Effector CD4-positive, alpha-beta T cell (primary cell): ENCODE data around the gene OGA.

Experiments used
- DNase-seq: peaks from one replicate; pipeline ENCODE4 v3.0.0-alpha.2; 2020

Gene OGA

DNA sequence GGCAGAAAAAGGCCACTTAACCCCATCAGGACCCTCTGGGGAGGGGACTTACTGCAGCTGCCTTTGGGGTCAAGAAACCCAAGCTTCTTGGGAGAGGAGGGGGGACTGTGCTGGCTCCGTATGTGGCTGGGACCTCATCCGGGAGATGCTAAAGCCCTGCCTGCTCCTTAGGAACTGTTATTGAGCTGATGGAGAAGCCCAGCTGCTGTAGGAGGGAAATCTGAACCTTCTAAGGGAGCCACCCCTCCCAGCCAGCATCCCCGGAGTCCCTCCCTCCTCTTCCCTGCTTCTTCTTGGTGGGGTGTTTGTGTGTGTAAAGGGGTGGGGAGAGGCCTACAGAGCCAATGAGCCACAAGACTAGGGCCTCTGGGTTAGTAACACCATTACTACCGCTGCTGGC is 17.1 kb upstream of the OGA start:
- DNase-seq = no peak

DNA sequence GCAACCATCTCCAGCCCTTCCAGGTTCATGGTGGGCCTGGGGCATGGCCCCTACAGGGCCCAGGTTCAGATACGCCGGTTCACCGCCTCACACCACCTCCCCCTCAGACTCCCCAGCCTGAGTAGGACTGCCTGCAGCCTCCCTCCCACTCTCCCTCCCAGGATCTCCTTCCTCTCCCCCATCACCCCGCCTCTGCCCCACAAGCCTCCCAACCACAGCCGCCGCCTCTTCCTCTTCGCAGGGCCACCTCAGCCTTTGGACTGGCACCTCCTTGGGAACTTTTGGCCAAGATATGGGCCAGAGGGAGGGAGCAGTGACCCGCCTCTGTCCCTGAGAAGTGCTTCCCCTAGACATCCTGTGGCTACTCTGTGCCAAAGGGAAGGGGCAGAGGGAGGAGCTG is 16.1 kb upstream of the OGA start:
- DNase-seq = no peak

DNA sequence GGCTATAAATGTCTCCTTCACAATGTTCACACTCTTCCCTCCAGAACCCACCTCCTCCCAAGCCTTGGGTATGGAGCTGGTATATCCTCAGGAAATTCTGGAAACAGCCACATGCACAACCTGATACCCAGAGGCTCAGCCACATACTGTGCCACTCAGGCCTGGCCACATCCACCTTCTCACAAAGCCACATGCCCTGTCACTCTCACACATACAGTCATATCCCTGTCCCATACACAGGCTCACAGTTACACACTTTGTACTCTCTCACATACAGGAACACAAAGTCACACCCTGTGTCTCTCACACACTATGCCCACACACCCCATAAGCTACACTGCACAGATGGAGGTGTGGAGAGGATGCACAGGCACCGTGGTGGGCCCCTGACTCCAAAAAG is 15.2 kb upstream of the OGA start:
- DNase-seq = no peak

- no peak for DNase-seq
Observed at GRCh38 chr10:101832325-101832771, 14.1 kb upstream of the OGA start.

- DNase-seq = no peak
Observed at GRCh38 chr10:101831169-101831811, 13.0 kb upstream of the OGA start.

DNA sequence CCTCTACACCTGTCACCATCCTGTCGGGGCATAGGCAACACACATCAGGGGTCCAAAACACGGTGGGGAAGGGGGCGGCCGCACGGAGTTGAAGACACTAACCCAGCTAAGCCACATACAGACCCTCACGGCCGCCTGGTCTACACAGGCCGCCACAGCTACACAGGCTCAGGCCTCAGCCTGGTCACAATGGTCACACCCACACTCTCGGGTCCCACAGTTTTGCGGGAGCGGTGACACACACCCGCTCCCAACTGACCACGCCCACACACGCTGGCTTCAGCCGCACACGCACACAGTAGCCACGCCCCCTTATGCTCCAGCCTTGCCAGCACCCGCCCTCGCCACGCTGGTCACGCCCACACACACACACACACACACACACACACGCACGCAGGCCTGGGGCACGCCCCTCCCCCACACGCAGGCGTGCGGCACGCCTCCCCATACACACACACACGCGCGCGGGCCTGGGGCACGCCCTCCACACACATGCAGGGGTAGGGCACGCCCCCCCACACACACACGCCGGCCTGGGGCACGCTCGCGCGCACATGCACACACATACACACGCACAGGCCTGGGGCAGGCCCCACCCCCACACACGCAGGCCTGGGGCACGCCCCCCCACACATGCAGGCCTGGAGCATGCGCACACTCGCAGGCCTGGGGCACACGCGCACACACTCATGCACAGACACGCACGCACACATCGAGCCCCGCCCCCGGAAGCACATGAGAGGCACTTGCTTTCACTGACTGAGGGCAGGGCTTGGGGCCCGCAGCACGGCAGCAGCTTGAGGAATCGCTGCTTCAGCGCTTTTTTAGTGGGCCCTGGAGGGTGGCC is 12.3 kb upstream of the OGA start:
- peak; percentile 95 for DNase-seq

DNA sequence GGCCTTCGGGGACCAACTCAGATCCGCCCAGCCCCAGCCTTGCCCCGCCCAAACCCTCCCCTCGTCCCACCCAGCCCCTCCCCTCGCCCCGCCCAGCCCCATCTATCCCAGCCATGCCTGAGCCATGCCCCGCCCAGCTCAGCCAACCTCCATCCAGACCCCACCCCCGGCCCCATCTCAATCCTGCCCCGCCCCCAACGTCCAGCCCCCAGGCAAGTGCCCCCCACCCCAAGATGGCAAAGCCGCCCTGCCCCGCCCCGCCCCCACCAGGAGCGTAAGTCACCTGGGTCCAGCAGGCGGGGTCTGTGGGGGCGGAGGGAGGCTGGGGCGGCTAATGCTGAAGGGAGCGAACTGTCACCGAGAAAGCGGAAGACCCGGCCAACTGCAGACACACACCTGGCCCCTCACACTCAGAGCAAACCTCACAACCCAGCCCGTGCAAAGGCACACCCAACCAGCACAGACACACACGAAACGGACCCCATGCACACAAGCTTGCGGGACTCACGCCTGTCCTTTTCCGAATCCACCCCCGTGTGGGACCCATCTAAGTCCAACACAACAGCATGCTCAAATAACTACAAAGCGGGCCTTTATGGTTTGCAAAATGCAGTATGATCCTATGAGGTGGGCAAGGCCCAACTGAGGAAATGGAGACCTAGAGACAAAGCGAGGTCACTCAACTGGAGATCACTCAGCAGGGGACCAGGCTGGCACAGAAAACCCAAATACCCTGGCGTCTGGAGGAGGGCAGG is 11.5 kb upstream of the OGA start:
- DNase-seq = peak; percentile 65

- DNase-seq = no peak
Observed at GRCh38 chr10:101828766-101829551, 10.7 kb upstream of the OGA start.

GRCh38 chr10:101827919-101828600 is 9.8 kb upstream of the OGA start:
- DNase-seq = no peak

DNA sequence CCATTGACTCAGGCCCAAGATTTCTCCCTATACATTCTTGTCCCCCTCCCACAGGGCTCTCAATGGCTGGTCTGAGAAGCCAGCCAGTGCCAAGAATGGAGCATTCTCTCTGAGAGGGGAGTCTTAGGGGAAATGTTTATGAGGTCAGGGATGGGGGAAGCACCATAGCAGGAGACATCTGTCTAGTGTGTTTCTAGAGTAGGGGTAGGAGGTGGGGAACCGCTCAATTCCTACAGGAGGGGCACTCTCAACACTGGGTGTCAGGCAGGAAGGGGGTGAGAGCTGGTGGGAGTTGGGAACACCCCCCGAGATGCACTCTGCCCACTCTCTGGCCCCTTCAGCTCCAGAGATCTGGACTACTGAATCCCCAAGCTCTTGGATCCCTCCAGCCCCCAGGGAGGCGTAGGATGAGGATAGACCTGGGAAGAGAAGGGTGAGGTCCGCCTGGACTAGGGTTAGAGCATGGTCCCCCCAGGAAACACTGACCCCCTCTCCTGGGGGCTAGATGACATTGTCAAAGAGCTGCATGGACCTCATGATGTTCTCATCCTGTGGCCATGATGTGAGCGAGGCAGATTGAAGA is 8.7 kb upstream of the OGA start:
- DNase-seq = no peak

DNA sequence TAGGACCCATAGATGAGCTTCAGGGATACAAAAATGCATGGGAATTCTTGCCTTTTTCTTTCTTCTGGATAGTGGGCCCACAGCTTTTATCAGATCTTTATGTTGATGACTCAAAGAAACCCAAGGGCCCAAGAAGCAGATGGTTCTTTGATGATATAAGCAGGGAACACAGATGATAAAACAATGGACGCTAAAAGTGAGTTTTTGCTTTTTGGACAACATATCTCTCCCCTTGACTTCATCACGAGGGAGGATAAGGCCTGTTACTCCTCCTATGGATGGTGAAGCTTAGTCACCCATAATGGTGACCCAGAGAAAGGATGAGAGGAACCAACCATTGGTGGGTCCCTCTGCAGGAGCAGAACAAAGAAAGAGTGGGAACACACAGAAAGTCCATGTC is 6.5 kb upstream of the OGA start:
- DNase-seq = no peak

GRCh38 chr10:101818872-101819633 is 809 bp upstream of the OGA start:
- DNase-seq = peak; percentile 32

GRCh38 chr10:101817337-101818118 is 716 bp downstream of the OGA start:
- peak; percentile 26 for DNase-seq

- DNase-seq = no peak
Observed at GRCh38 chr10:101816913-101817336, 1.3 kb downstream of the OGA start.

DNA sequence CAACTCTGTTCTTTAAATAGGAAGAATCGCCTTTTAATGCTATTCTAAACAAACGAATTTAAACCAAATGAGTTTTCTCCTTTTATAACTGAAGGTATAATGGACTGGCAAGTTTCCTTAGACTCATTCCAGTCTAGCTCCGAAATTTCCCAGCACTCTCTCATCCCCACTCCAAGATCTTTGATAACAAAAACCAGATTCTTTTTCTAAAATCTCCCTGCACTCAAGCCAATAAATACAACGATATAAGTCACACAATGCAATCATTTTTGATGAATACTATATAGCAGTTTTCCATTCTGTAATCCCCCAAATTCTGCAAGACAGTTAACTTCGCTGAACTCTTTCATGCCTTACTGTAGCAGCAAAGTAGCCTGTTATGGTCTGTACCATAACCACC is 1.9 kb downstream of the OGA start:
- DNase-seq = no peak

DNA sequence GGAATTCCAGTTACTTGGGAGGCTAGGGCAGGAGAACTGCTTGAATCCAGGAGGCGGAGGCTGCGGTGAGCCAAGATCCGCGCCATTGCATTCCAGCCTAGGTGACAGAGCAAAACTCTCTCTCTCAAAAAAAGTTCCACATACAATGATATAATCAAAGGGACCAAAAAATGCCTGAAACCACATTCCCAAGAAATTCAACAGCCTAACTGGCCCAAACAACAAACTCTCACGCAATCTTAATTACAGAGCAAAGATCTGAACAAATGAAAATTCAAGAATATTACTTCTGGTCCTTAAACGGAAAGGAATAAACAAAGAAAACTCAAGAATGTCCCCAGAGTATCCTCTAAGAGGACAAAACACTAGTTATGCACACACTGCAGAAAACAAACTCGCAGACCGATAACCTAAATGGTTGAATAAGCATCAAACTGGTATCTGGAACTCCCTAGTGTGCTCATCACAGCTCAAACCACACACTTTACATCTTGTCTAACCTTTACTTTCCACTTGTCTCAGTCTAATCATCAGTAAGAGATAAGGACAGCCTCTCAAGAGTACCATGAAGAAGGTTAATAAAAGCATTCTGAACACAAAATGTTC is 3.7 kb downstream of the OGA start:
- DNase-seq = no peak

DNA sequence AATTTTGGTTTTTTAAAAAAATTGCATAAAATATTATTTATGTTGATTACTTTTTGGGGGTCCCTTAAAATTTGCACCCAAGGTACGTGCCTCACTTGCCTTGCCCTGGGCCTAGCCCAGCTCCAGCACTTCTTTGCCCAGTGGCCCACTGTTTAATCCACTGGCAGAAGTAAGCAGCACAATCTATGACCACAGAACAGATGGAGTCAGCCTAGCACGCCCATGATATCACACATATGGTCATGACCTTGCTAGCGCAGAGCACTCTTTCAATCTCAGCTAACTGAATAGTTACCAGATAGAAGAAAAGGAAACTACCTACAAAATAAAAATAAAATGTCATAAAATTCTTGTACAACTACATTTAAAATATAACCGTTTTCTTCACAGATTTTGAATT is 5.6 kb downstream of the OGA start:
- no peak for DNase-seq

- no peak for DNase-seq
Observed at GRCh38 chr10:101807158-101807557, 11.1 kb downstream of the OGA start.

- no peak for DNase-seq
Observed at GRCh38 chr10:101803511-101803910, 14.7 kb downstream of the OGA start.
